Measurements from ENCODE around the gene TMEM88.

DNA sequence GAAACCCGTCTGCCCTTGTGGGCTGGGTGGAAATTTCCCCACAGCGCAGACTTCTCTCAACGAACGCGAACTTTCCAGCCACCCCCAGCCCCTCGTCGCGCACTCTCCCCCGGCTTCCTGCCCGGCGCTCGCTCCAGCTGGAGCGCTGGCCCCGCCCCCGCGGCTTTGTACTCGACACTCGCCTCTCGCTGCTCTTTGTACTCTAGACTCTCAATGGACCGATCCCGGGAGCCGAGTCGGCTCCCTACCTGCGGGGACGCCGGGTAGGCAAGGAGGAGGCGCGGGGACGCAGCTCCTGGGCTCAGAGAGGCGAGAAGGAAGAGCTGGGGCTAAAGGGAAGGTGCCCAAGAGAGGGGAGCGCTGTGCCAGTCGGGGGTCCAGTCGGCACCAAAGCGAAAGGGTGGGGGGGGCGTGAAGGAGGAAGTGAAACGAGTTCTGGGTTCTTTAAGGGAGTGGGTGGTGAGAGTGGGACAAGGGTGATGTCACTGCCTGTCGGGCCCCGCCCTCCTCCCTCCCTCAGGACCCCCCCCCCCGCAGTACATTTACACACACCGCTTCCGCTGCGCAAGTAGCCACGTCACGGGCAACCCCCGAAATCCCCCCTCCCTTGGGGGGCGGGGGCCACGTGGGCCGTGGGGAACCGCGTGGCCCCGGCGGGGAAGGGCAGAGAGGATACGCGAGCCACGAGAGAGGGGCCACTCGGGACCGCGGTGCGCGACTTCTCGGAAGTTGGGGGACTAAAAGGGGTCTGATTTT lies 11.2 kb upstream of the TMEM88 start:
- TF ChIP-seq, protein P1, sequence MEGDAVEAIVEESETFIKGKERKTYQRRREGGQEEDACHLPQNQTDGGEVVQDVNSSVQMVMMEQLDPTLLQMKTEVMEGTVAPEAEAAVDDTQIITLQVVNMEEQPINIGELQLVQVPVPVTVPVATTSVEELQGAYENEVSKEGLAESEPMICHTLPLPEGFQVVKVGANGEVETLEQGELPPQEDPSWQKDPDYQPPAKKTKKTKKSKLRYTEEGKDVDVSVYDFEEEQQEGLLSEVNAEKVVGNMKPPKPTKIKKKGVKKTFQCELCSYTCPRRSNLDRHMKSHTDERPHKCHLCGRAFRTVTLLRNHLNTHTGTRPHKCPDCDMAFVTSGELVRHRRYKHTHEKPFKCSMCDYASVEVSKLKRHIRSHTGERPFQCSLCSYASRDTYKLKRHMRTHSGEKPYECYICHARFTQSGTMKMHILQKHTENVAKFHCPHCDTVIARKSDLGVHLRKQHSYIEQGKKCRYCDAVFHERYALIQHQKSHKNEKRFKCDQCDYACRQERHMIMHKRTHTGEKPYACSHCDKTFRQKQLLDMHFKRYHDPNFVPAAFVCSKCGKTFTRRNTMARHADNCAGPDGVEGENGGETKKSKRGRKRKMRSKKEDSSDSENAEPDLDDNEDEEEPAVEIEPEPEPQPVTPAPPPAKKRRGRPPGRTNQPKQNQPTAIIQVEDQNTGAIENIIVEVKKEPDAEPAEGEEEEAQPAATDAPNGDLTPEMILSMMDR (IDR thresholded peaks at IDR 0.05; ENCODE audit: poor library complexity, severe bottlenecking), result no peak
- no peak for TF ChIP-seq EZH2 (IDR thresholded peaks at IDR 0.05; ENCODE audit: borderline replicate concordance, insufficient read depth, low read length, poor library complexity, severe bottlenecking)
- TF ChIP-seq RAD21 (conservative IDR thresholded peaks at IDR 0.05), result no peak

Data from neural cell (in vitro differentiated cells).